GM18517 (cell line): ENCODE measurements around the gene ELMOD3.
A peak's percentile ranks its signal among the peaks of the same experiment; 100 is the strongest.
"Not testable (repeated sequence)": the region's sequence is repeated elsewhere in the genome, so short reads cannot be mapped to it uniquely, and the experiment has no call there.

Experiments used
- ATAC-seq: cut with Tn5 transposase; IDR thresholded peaks from one replicate; pipeline ENCODE4 v1.9.1; 2021; ENCODE audit warnings: mild to moderate bottlenecking, moderate library complexity; ENCODE audit not compliant: unreplicated experiment

Gene ELMOD3

DNA sequence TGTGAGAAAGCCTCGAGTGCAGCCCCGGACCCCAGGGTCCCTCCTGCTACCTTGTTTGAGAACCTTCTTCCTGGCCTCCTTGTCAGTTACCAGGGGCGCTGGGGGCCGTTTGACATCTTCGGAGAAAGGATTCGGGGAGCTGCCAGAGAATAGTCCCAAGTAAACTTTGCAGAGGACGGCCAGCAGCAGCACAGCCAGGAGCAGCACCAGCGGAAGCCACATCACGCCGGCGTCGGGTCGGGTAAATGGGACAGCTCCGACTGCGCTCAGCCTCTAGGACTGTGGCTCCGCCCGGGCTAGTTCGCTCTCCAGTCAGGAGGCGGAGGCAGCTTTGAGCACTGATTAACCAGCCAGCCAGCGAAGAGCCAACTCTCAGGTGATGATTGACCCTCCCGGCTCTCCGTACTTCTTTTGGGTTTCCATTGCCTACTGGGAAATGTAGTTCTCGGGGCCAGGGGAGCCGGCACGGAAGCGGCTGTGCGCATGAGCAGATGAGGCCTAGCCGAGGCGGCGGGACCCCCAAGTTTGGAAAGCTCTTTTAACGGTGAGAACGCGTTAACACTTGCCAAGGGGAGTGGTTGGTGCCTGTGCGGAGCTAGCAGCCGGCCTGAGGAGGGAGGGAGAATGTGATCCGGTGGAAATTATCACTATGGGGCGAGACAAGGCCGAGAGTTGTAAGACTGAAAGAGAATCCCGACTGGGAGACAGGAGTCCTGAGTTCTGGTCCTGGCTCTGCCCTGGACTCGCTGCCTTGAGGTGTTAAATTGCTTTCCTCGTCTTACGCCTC, at the start of gene ELMOD3, which contains the start of gene RETSAT:
Gene ELMOD3 (plus strand): TSS at position 484 of the 787 bp plus-strand sequence. CDS start 2,430 bp downstream, outside the sequence.
Gene RETSAT (minus strand): TSS at position 243 of the 787 bp plus-strand sequence. CDS start 21 bp downstream, at position 222.
- ATAC-seq = peak; percentile 92

DNA sequence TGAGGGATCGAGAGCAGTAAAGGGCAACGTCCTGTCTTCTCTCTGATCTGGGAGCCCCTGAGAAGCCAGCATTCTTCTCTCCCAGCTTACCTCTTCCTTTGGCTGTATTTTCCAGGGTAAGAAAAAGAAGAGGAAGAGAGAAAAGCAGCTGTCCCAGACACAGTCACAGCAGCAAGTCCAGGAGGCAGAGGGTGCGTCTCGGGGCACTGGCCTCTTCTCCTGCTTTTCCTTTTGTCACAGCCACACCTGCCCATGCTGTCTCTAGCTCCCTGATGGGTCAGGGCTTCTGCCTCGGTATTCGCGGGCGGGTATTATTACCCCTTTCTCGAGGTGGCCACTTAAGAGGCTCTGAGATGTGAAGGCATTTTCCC, 47.1 kb upstream of the ELMOD3 start:
- ATAC-seq = no peak

DNA sequence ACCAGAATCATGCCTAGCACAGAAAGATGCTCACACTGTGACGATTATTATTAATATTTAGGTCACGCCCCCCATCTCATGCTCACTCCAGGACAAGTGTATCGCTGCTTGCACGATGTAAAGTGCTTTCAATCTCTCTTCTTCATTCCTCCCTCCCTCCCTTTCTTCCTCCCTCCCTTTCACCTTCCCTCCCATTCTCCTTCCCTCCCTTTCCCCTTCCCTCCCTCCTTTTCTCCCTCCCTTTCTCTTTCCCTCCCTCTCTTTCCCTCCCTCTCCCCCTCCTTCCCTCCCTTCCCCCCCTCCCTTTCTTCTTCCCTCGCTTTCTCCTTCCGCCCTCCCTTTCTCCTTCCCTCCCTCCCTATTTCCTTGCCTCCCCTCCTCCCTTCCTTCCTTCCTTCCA, 46.4 kb upstream of the ELMOD3 start:
- ATAC-seq = no peak

DNA sequence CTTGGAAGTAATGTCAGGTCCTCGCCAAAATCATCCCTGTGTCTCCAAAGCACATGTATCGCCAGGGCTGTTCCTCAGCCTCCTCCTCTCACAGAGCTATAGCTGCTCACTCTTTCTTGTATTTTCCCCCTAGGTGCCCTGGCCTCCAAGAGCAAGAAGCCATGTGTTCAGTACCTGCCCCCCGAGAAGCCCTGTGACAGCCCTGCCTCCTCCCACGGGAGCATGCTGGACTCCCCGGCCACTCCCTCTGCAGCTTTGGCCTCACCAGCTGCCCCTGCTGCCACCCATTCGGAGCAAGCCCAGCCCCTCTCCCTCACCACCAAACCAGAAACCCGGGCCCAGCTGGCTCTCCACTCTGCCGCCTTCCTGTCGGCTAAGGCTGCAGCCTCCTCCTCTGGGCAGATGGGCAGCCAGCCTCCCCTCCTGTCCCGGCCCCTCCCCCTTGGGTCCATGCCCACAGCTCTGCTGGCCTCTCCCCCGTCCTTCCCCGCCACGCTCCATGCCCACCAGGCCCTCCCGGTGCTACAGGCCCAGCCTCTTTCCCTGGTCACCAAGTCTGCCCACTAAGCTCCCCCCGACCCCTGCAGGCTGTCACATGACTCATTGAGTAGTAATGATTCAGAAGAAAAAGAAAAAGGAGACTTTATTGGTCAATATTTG, 45.5 kb upstream of the ELMOD3 start:
- ATAC-seq = no peak

DNA sequence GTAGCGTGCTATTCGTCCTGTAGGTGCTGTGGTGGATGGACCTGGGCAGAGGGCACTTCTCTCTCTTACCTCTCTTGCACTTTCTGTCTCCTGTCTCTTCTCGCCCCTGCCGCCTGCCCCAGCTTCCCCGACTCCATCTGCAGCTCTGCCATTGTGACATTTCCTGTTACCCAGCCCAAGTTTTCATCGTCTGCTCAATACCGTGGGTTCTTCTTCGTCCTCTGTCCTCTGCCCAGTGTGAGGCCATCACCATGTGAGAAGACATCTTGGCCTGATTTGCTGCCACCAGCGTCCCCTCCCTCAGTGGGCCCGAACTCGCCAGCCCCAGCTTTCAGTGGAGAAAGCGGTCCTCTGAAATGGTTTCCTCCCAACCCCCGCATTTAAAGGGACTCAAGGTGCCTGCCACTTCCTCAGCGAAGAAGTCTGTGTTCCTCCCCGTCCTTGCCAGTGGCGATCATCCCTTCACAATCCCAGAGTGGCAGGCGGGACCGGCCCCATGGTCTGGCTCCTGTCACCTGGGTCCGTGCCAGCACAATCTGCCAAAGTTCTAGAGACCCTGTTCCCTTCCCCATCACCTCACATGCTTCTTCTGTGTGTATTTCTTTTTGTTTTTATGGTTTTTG, 44.8 kb upstream of the ELMOD3 start:
- ATAC-seq = peak; percentile 11

DNA sequence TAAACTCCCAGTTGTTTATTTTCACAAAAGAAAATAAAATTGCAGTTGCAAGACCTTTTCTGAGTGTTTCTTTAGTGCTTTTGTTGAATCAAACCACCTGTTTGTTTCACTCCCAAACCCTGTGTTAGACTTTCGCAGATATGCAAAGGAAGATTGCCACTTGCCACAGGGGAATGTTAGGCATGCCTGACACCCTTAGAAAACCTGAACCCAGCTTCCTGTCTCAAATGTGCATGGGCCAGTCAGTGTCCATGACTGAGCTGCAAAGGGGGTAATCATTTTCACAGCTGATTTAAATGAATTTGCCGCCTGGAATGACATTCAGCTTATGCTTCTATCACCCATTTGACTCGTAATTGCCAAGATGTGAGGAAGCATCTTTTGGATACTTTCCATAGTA, 44.2 kb upstream of the ELMOD3 start:
- ATAC-seq = peak; percentile 63

DNA sequence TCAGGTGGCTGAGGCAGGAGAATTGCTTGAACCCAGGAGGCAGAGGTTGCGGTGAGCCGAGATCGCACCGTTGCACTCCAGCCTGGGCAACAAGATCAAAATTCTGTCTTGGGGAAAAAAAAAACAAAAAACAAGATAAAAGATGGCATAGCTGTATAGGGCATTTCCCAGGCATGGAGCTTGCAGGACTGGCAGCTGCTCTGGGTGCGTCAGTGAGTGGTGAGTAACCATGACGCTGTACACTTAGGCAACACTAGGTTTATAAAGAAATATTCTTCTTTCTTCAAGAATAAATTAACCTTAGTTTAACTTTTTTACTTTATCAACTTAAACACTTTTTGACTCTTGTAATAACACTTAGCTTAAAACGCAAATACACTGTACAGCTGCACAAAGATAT, 42.2 kb upstream of the ELMOD3 start:
- ATAC-seq = no peak

DNA sequence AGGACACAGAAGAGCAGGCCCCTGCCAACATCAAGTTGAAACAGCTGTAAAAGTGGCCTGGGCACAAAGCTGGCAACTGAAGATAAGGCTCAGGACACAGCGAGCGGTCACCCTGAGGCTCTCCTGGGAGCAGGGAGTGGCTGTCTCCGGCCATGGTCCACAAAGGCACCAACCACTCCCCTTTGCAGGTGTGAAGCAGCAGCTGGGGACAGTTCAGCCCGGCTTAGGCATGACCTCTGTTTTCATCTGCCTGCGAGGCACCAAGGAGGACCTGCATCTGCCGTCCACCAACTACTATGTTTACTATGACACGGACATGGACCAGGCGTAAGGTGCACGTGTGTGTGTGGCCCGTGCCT, 39.7 kb upstream of the ELMOD3 start:
- no peak for ATAC-seq

DNA sequence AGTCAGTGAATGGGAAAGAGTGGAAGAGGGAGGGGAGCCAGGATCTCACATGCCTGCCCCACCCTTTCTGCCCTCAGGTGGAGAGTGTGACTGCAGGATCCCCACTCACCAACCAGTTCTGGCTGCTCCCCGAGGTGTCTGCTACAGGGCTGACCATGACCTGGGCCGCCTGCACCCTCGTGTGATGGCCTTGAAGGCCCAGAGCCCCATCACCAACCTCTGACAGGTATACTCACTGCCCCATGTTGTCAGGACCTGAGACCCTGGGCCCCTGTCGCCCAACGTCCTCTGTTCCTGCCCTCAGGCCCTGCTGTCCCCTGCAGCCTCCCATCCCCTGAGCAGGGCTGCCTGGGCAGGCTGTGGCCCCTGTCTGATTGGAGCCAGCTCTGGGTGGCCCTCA, 38.6 kb upstream of the ELMOD3 start:
- ATAC-seq = not testable (repeated sequence)

DNA sequence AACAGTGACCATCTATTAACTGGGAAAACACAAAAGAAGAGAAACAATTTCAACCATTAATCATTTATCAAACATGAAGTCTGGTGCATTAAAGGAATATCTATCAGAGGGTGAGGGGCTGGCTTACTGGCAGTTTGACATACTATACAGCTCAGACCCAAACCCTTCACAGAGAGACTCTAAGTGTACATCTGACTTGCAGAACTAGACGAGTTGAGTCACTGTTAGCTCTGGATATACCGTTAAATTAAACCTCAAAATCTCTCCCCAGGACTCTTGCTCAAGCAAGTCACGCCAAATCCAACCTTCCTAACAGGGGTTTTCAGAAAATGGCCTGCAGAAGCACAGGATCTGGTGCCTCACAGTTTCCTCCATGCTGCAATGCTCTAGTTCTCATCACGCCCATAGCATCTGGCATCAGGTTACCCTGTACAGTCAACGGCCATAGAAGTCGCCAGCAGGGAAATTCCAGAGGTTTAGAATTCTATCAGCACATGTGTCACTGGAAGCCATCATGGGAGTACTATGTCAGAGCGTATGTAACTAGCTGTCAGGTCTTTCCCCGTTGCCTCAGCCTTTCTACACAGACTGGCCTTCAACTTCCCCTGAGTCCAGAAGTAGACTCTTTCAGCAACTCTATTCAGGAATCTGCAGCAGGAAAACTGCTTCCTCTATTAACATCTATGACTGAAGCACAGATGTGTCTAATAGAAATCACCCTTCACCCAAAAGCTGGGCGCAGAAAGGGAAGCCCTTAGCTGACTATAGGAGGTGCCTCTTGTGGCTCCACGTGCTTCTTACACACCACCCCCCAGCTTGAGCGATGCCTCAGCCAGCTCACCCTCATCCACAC, 36.1 kb upstream of the ELMOD3 start:
- ATAC-seq = no peak

DNA sequence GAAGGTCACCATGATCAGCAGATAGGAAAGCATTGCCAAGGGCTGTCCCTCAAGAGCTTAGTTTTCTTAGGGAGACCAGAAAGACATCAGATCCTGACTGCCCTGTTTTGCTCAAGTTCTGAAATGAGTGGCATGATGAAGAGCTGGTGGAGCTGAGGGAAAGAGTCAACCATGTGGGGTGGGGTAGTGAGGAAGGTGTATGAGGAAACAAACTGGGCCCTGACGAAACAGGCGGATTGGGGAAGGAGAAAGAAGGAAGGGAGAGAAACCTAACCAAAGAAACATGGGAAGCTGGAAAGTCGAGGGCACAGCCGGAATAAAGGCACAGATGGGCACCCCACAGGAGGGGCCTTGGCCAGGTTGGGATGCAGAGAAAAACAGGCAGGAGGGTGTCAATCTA, 34.8 kb upstream of the ELMOD3 start:
- no peak for ATAC-seq

DNA sequence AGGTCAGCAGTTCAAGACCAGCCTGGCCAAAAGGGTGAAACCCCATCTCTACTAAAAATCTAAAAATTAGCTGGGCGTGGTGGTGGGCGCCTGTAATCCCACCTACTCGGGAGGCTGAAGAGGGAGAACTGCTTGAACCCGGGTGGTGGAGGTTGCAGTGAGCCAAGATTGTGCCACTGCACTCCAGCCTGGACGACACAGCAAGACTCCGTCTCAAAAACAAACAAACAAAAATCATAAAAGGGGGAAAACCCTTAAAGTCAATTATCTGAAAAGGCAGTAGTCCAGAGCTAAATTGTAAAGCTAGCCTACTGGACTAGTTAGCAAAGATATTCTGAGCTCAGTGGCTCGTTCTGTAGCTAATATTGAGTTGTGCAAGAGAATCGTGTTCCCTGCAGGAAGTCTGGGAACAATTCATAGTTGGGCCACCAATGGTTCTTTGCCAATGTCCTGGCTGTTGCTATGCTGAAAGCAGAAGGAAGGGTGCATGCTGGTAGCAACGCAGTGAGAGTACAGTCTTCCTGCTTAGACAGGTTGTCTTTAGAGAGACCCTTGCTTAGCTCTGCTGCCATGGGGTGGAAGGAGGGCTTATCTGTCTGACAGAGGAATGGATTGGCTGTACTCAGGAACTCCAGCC, 31.1 kb upstream of the ELMOD3 start:
- no peak for ATAC-seq

DNA sequence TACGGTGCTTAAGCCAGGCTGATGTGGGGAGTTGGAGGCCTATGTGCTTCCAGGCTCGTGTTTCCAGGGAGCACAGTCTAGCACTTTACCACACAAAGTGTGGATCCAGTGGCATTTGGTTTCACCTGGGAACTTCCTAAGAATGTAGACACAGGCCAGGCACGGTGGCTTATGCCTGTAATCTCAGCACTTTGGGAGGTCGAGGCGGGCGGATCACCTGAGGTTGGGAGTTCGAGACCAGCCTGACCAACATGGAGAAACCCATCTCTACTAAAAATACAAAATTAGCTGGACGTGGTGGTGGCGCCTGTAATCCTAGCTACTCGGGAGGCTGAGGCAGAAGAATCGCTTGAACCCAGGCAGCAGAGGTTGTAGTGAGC, 30.6 kb upstream of the ELMOD3 start:
- ATAC-seq = not testable (repeated sequence)

DNA sequence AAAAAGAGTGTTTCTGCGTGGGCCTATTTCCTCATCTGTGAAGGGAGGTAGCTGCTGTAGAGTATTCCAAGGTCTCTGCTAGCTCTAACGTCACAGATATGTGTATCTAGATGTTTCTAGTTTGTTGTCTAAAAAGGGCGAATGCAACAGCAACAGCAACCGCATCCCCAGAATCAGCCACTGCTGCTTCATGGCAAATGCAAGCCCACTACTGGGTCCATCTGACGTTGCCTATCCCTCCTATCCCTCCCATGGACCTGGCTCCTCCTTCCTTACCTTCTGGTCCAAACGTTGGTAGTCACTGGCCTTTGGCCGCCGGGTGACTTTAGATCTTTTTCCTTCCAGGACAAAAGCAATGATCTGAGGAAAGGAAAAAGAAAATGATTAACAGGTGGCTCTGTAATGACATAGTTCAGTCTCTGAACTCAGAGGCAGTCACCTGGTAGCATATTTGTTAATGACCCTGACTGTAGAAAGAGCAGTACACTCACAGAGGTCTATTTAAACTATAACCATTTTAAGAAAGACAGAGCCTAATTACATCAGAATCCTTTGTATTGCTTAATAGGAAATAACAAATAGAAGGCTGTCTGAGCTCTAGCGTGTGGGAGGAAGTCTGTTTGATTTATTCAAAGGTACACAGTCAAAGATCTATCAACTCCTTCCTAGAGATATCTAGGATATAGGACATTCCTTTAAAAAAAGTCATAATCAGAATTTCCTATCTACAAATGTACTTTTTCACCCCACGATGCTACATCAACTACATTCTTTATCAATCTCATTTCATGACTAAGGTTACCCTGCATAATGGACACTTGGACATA, 29.7 kb upstream of the ELMOD3 start:
- ATAC-seq = no peak

DNA sequence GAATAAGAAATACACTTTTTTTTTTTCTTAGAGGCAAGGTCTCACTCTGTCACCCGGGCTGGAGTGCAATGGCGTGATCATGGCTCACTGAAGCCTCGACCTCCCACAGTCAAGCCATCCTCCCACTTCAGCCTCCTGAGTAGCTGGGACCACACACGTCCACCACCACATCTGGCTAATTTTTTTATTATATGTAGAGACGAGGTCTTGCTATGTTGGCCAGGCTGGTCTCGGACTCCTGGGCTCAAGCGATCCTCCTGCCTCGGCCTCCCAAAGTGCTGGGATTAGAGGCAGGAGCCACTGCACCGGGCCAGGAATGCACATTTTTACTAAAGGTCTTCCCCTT, 29.1 kb upstream of the ELMOD3 start:
- no peak for ATAC-seq

DNA sequence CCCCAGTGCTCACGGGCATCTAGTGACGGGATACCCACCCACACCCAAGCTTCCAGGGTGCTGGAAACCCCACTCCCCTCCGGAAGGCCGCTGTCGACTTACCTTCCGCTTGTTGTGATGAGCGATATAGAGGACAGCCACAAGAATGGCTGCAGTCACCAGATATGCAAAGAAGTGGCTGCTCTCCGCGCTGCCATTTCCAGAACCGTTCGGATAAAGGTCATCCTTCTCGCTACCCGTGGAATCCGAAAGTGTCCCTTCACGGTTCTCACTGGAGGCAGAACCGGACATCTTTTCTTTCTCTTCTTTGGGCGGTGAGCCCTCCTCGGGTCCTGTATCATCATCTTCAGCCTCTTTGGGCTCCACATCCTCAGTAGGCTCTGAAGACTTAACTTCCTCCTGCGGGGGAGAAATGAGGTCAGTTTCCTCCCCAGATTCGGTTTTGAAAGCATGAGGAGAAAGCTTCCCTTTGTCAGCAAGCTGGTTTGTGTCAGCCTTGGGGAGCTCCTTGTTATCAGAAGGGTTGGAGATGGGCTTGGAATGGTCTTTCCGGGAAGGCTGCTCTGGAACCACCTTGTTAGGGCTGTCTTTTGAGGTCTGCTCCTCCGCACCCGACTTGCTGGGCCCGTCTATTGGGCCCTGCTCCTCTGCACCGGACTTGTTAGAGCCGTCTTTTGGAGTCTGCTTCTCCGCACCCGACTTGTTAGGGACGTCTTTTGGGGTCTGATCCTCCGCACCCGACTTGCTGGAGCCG, 28.0 kb upstream of the ELMOD3 start:
- no peak for ATAC-seq

DNA sequence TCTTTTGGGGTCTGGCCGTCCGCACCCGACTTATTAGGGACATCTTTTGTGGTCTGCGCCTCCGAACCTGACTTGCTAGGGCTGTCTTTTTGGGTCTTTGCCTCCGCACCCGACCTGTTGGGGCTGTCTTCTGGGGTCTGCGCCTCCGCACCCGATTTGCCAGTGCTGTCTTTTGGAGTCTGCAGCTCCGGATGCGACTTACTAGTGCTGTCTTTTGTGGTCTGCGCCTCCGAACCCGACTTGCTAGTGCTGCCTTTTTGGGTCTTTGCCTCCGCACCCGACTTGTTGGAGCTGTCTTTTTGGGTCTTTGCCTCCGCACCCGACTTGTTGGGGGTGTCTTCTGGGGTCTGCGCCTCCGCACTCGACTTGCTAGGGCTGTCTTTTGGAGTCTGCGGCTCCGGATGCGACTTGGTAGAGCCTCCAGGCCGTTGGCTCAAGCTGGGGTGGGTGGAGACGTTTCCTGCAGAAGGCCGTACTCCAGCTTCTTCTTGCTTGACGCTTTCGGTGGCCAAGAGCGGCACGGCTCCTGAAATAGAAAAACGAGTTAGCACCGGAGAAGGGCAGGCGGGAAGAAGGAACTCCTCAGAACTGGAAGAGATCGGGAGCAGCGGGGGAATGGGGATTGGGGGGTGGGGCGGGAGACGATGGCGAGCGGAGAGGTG, 27.3 kb upstream of the ELMOD3 start:
- ATAC-seq = no peak

DNA sequence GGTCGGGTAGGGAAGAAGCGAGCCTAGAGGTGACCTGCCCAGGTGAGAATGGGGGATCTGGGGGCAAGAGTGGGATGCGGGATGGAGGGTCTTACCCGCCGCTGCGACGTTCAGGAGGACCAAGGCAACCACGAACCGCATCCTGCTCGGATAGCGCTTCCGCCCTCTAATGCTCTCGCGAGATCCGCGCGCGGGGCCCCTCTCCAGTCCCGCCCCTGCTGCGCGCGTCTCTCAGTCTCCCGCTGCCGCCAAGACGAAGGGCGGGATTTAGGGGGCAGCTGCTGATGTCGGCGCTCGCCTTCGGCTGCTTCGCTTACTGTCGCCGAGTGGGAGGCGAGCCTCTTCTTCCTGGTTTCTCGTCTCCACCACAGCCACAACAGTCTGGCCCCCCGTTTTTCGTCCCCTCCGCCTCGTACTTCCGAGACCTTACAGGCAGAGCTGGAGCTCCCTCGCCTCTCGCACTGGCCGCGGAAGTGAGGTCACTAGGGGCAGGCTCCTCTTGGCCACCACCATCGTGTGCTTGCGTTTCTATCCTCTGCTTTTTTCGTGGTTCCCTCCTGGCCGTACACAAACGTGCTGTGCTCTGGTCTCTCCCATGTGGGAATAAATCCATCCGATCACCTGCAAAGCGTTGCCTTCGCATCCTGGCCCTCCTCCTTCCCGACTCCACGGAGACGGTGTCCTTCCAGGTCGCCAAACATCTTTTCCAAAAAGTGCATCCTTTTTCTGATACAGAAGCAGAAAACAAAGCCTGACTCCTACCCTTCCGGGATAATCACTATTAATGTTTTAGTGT, 26.5 kb upstream of the ELMOD3 start, which contains the start of gene TGOLN2:
Gene TGOLN2 (minus strand): TSS at position 168 of the 796 bp plus-strand sequence. CDS start 27 bp downstream, at position 141.
- peak; percentile 78 for ATAC-seq
